ENCODE results near the gene RDH12.
"Not testable (repeated sequence)": the region's sequence is repeated elsewhere in the genome, so short reads cannot be mapped to it uniquely, and the experiment has no call there.

DNA sequence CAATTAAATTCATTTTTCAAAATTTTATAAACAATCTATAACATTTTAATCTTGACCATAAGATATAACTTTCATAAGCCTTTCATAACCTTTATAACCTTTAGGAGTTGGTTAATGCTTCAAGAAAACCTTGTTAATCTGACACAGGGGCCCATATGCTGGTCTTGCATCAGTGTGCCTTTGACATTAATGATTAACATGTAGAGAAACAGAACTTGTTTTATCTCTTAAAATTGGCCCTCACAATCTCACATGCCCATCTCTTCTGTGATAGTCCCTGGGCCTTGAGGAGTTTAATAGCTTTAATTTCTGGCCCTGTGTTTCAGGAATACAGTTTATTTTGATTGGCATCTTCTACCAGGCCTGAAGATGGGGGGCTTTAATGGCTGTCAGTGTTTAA, 7.7 kb downstream of the RDH12 start:
- not testable (repeated sequence) for TF ChIP-seq POLR2A (IDR thresholded peaks at IDR 0.05; ENCODE audit: borderline replicate concordance, extremely low read depth, insufficient read depth, insufficient read length); EZH2 (IDR thresholded peaks at IDR 0.05); YY1 (IDR thresholded peaks at IDR 0.05; ENCODE audit: extremely low read depth, insufficient replicate concordance, low read depth, low read length); SIN3A (IDR thresholded peaks at IDR 0.05; ENCODE audit: low read depth)
- TF ChIP-seq, protein P1, sequence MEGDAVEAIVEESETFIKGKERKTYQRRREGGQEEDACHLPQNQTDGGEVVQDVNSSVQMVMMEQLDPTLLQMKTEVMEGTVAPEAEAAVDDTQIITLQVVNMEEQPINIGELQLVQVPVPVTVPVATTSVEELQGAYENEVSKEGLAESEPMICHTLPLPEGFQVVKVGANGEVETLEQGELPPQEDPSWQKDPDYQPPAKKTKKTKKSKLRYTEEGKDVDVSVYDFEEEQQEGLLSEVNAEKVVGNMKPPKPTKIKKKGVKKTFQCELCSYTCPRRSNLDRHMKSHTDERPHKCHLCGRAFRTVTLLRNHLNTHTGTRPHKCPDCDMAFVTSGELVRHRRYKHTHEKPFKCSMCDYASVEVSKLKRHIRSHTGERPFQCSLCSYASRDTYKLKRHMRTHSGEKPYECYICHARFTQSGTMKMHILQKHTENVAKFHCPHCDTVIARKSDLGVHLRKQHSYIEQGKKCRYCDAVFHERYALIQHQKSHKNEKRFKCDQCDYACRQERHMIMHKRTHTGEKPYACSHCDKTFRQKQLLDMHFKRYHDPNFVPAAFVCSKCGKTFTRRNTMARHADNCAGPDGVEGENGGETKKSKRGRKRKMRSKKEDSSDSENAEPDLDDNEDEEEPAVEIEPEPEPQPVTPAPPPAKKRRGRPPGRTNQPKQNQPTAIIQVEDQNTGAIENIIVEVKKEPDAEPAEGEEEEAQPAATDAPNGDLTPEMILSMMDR (IDR thresholded peaks at IDR 0.05 in 2 of 3, conservative IDR thresholded peaks at IDR 0.05 in 1 of 3; ENCODE audit: borderline replicate concordance in 1 of 3, insufficient read depth in 1 of 3, low read depth in 2 of 3, low read length in 2 of 3), result not testable (repeated sequence)
- TF ChIP-seq, protein P2, sequence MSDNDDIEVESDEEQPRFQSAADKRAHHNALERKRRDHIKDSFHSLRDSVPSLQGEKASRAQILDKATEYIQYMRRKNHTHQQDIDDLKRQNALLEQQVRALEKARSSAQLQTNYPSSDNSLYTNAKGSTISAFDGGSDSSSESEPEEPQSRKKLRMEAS (IDR thresholded peaks at IDR 0.05), result not testable (repeated sequence)
